Lung (tissue), 13 donors: ENCODE results near the gene SUGP1. TPM values are rescaled to one million over a fixed set of nuclear protein-coding genes. Genes with fewer than 3 reads are reported as not detected.

ENCODE experiments used
- ATAC-seq: fragments of 200-7000 bp; cut with Tn5 transposase; one replicate; pipeline ENCODE4 v1.9.1; 2020; ENCODE audit warnings: moderate number of reproducible peaks; ENCODE audit not compliant: insufficient read depth, low FRiP score
- DNase-seq, 3 donors: peaks; one replicate each; pipeline ENCODE4 v3.0.0-alpha.2; 2013 to 2017
- H3K27ac ChIP-seq, 2 donors: one replicate each; pipeline ENCODE4 v1.5.1; 2013; ENCODE audit warnings: mild to moderate bottlenecking in 2 of 2, moderate library complexity in 2 of 2, control low read depth in 1 of 2, inconsistent platforms in 1 of 2, low read depth in 1 of 2, low read length in 1 of 2
- H3K27me3 ChIP-seq, 3 donors: one replicate each; pipeline ENCODE4 v1.5.1; 2013; ENCODE audit warnings: low read length in 2 of 3; ENCODE audit not compliant: control insufficient read depth in 3 of 3, insufficient read depth in 3 of 3
- H3K36me3 ChIP-seq, 4 donors: one replicate each; pipeline ENCODE4 v1.5.1; 2013; ENCODE audit warnings: low read length in 4 of 4, mild to moderate bottlenecking in 1 of 4, moderate library complexity in 1 of 4; ENCODE audit not compliant: control insufficient read depth in 4 of 4, insufficient read depth in 4 of 4
- H3K4me1 ChIP-seq, 5 donors: one replicate each; pipeline ENCODE4 v1.5.1; 2013; ENCODE audit warnings: low read length in 5 of 5, mild to moderate bottlenecking in 2 of 5, moderate library complexity in 1 of 5; ENCODE audit not compliant: control insufficient read depth in 5 of 5, insufficient read depth in 5 of 5
- H3K4me3 ChIP-seq: one replicate; pipeline ENCODE4 v1.5.1; 2013; ENCODE audit warnings: mild to moderate bottlenecking, control low read depth, moderate library complexity
- H3K9ac ChIP-seq, 2 donors: one replicate each; pipeline ENCODE4 v1.5.1; 2013; ENCODE audit warnings: low read length in 2 of 2, control low read depth in 1 of 2; ENCODE audit not compliant: insufficient read depth in 1 of 2
- H3K9me3 ChIP-seq, 4 donors: one replicate each; pipeline ENCODE4 v1.5.1; 2013; ENCODE audit warnings: low read length in 3 of 4, mild to moderate bottlenecking in 1 of 4, moderate library complexity in 1 of 4; ENCODE audit not compliant: control insufficient read depth in 4 of 4, insufficient read depth in 3 of 4
- CTCF ChIP-seq: IDR thresholded peaks from 2 replicates; pipeline ENCODE4 v1.5.1; 2012; ENCODE audit warnings: mild to moderate bottlenecking; ENCODE audit errors: control extremely low read depth, extremely low read depth
- WGBS, 2 donors: extraction: QIAGEN DNeasy Blood & Tissue Kit; methylation state at CpG; one replicate each; pipeline ENCODE4 v1.1.7; 2013; 5-methylcytosine and 5-hydroxymethylcytosine counted together
- polyA plus RNA-seq, 2 donors: library from polyadenylated mRNA; stranded (reverse); fragments of 200-250 nt; gene quantifications; one replicate each; pipeline ENCODE4 v1.2.1, GENCODE V29; 2013
- small RNA-seq: library from RNA; depleted of rRNA; stranded (forward); fragments of <200 nt; gene quantifications from one replicate; pipeline ENCODE3, GENCODE V24; 2014; ENCODE audit warnings: low replicate concordance
- total RNA-seq, 2 donors: library from RNA; depleted of rRNA in 1 of 2; stranded (reverse); fragments of >200 nt in 1 of 2; gene quantifications; one replicate each; pipeline ENCODE4 v1.2.1, GENCODE V29; 2014 to 2021
- donor health status: control.
- donor health status: control.
- donor health status: Bipolar disorder and iron deficiency.
- donor health status: healthy.
- donor health status: DM: yes; HTN: yes; CAD: no.

SUGP1 gene
- total and polyA plus RNA-seq, 4 donors = 22.3 to 42.8 (median 28.7) TPM

GRCh38 chr19:19227217-19227616 is 93.1 kb downstream of the SUGP1 start:
- no peak for TF ChIP-seq CTCF
- H3K4me1 ChIP-seq = peaks cover 0 to 7% (median 0%) of the 10 kb centered on the region in 5 donors
- ATAC-seq = no peak
- H3K27ac ChIP-seq = no peak overlapping the region
- no peak overlapping the region for H3K9ac ChIP-seq
- 77 to 80% methylated on average over 4 of the region's 4 CpGs for WGBS, 2 donors
- no peaks in the 10 kb centered on the region for H3K36me3 ChIP-seq
- no peak overlapping the region for H3K4me3 ChIP-seq
- peaks cover 0 to 3% (median 0%) of the 10 kb centered on the region in 4 donors for H3K9me3 ChIP-seq
- DNase-seq = no peak
- H3K27me3 ChIP-seq = peaks cover 4 to 19% (median 12%) of the 10 kb centered on the region in 3 donors

- ATAC-seq = no peak
- Histone ChIP-seq H3K36me3 (no peaks in the 10 kb centered on the region), H3K4me3 (no peak overlapping the region), H3K27me3 (peaks cover 4 to 19% (median 12%) of the 10 kb centered on the region in 3 donors), H3K9ac (no peak overlapping the region), H3K9me3 (no peaks in the 10 kb centered on the region), H3K27ac (no peak overlapping the region), H3K4me1 (peaks cover 0 to 7% (median 0%) of the 10 kb centered on the region in 5 donors)
- TF ChIP-seq CTCF = no peak
- WGBS, 2 donors = 56 to 59% methylated on average over 10 of the region's 10 CpGs
- no peak for DNase-seq
Measured at GRCh38 chr19:19226663-19227062, 93.6 kb downstream of the SUGP1 start.

GRCh38 chr19:19226204-19226603 is 94.1 kb downstream of the SUGP1 start:
- Histone ChIP-seq H3K9me3 (no peaks in the 10 kb centered on the region), H3K27ac (no peak overlapping the region), H3K4me3 (no peak overlapping the region), H3K9ac (no peak overlapping the region), H3K4me1 (peaks cover 0 to 7% (median 0%) of the 10 kb centered on the region in 5 donors), H3K36me3 (no peaks in the 10 kb centered on the region), H3K27me3 (peaks cover 4 to 19% (median 12%) of the 10 kb centered on the region in 3 donors)
- ATAC-seq = no peak
- DNase-seq = no peak
- no peak for TF ChIP-seq CTCF
- WGBS, 2 donors = 82 to 83% methylated on average over 5 of the region's 5 CpGs

Small RNAs within 50 kb of the gene (small RNA-seq; reads per million reads assigned to genes)
- gene RNU6-1028P = not detected

Other genes starting within 250 kb of the SUGP1 start
- gene TMEM161A, start 182.0 kb downstream of the SUGP1 start, total RNA-seq = 10 to 100 TPM; 18.1 to 32.2 TPM
- gene TMEM161A, start 182.0 kb downstream of the SUGP1 start, polyA plus RNA-seq = 10 to 100 TPM; 18.9 to 27.4 TPM
- gene MEF2B, start 150.2 kb downstream of the SUGP1 start, total RNA-seq = 1 to 10 TPM in 1 of 2 donors, under 1 TPM in 1; 0.63 to 1.8 TPM
- under 1 TPM; 0.44 to 0.59 TPM for gene MEF2B, start 150.2 kb downstream of the SUGP1 start, polyA plus RNA-seq
- gene BORCS8, start 128.4 kb downstream of the SUGP1 start, total RNA-seq = 10 to 100 TPM; 10.0 to 41.4 TPM
- gene BORCS8, start 128.4 kb downstream of the SUGP1 start, polyA plus RNA-seq = 10 to 100 TPM; 30.9 to 37.5 TPM
- 10 to 100 TPM; 46.6 to 97.6 TPM for gene RFXANK, start 128.3 kb downstream of the SUGP1 start, total RNA-seq
- gene RFXANK, start 128.3 kb downstream of the SUGP1 start, polyA plus RNA-seq = 100 to 1,000 TPM in 1 of 2 donors, 10 to 100 TPM in 1; 99.6 to 148 TPM
- 10 to 100 TPM in 1 of 2 donors, 1 to 10 TPM in 1; 4.6 to 18.6 TPM for gene NR2C2AP, start 117.1 kb downstream of the SUGP1 start, total RNA-seq
- 10 to 100 TPM; 23.9 to 26.7 TPM for gene NR2C2AP, start 117.1 kb downstream of the SUGP1 start, polyA plus RNA-seq
- gene NCAN, start 108.6 kb downstream of the SUGP1 start, total RNA-seq = under 1 TPM; 0.03 to 0.06 TPM
- gene NCAN, start 108.6 kb downstream of the SUGP1 start, polyA plus RNA-seq = under 1 TPM in 1 of 2 donors, not detected in 1; 0.01 TPM
- 1 to 10 TPM in 1 of 2 donors, under 1 TPM in 1; 0.74 to 2.4 TPM for gene TM6SF2, start 47.2 kb downstream of the SUGP1 start, total RNA-seq
- under 1 TPM; 0.23 to 0.33 TPM for gene TM6SF2, start 47.2 kb downstream of the SUGP1 start, polyA plus RNA-seq
- gene MAU2, start 320 bp upstream of the SUGP1 start, total RNA-seq = 10 to 100 TPM; 64.4 to 68.0 TPM
- 10 to 100 TPM; 21.6 to 24.7 TPM for gene MAU2, start 320 bp upstream of the SUGP1 start, polyA plus RNA-seq
- gene GATAD2A, start 85.2 kb upstream of the SUGP1 start, total RNA-seq = 10 to 100 TPM; 38.6 to 93.7 TPM
- 10 to 100 TPM; 30.6 to 36.2 TPM for gene GATAD2A, start 85.2 kb upstream of the SUGP1 start, polyA plus RNA-seq
- 1 to 10 TPM; 2.3 to 3.1 TPM for gene TSSK6, start 195.0 kb upstream of the SUGP1 start, total RNA-seq
- gene TSSK6, start 195.0 kb upstream of the SUGP1 start, polyA plus RNA-seq = 1 to 10 TPM in 1 of 2 donors, under 1 TPM in 1; 0.89 to 1.7 TPM
- gene NDUFA13, start 195.7 kb upstream of the SUGP1 start, total RNA-seq = 100 to 1,000 TPM in 1 of 2 donors, 10 to 100 TPM in 1; 63.7 to 320 TPM
- gene NDUFA13, start 195.7 kb upstream of the SUGP1 start, polyA plus RNA-seq = 100 to 1,000 TPM; 301 to 360 TPM
- gene YJEFN3, start 208.4 kb upstream of the SUGP1 start, total RNA-seq = 1 to 10 TPM in 1 of 2 donors, under 1 TPM in 1; 0.77 to 4.7 TPM
- gene YJEFN3, start 208.4 kb upstream of the SUGP1 start, polyA plus RNA-seq = 1 to 10 TPM; 3.6 to 3.9 TPM
- gene CILP2, start 217.8 kb upstream of the SUGP1 start, total RNA-seq = under 1 TPM; 0.31 to 0.68 TPM
- gene CILP2, start 217.8 kb upstream of the SUGP1 start, polyA plus RNA-seq = under 1 TPM; 0.06 to 0.46 TPM